GM12878 (cell line): ENCODE data around the gene ANKS1A. TPM values are rescaled to one million over a fixed set of nuclear protein-coding genes. Genes with fewer than 3 reads are reported as not detected.
A peak's percentile ranks its signal among the peaks of the same experiment; 100 is the strongest.

Experiments used
- ATAC-seq: fragments of 200-7000 bp; cut with Tn5 transposase; 3 replicates; pipeline ENCODE4 v1.9.1; 2020; ENCODE audit warnings: mild to moderate bottlenecking, moderate library complexity
- BruUV-seq: library from RNA; stranded (reverse); fragments of 400-500 nt; replicated peaks from 2 replicates; lab custom pipeline; 2021; lab: Mats Ljungman, UMichigan
- CTCF ChIA-PET: fragments of 300-600 bp; sonication (Branson Sonifier 250); formaldehyde crosslinking; extraction: SDS; loops from one replicate; lab custom pipeline; 2021; ENCODE audit warnings: inconsistent platforms; lab: Yijun Ruan, JAX
- POLR2A ChIA-PET: fragments of 350-600 bp; formaldehyde crosslinking; extraction: SDS; loops from one replicate; lab custom pipeline; 2021; ENCODE audit warnings: inconsistent platforms; lab: Charles Lee
- RAD21 ChIA-PET: fragments of 300-600 bp; sonication (Branson Sonifier 250); formaldehyde crosslinking; loops from one replicate; lab custom pipeline; 2023; ENCODE audit warnings: antibody characterized with exemption; ENCODE audit not compliant: unreplicated experiment; lab: Charles Lee
- SMC1A ChIA-PET: fragments of 300-600 bp; sonication (Branson Sonifier 250); formaldehyde crosslinking; loops from one replicate; lab custom pipeline; 2023; ENCODE audit not compliant: unreplicated experiment, uncharacterized antibody; lab: Charles Lee
- DNase-seq: peaks from one replicate; pipeline ENCODE4 v3.0.0-alpha.2; 2011; ENCODE audit warnings: low read depth, low spot score
- FAIRE-seq: peaks from 3 replicates; lab custom pipeline; 2011; peaks lifted over from hg19 to GRCh38; lab: Jason Lieb, UNC
- H2AFZ ChIP-seq: 2 replicates; pipeline ENCODE4 v1.6.0; 2011; ENCODE audit warnings: low read depth, low read length, control low read depth; ENCODE audit not compliant: control insufficient read depth
- H3K27ac ChIP-seq: 2 replicates; pipeline ENCODE4 v1.5.1; 2011; ENCODE audit warnings: control low read depth; ENCODE audit not compliant: control insufficient read depth, insufficient read depth
- H3K27me3 ChIP-seq, 2 experiments: replicated peaks in 1 of 2; 2 replicates each; pipeline versions ENCODE4 v1.6.0 to v1.6.1; 2011; ENCODE audit warnings: low read length in 1 of 2; ENCODE audit not compliant: control insufficient read depth in 2 of 2, insufficient read depth in 2 of 2
- H3K36me3 ChIP-seq, 2 experiments: 2 replicates each; pipeline ENCODE4 v1.5.1; 2011; ENCODE audit warnings: low read length in 1 of 2; ENCODE audit not compliant: control insufficient read depth in 2 of 2, insufficient read depth in 2 of 2
- H3K4me1 ChIP-seq: 2 replicates; pipeline ENCODE4 v1.6.1; 2011; ENCODE audit warnings: mild to moderate bottlenecking, low read length, moderate library complexity, mixed read lengths; ENCODE audit not compliant: control insufficient read depth, insufficient read depth
- H3K4me2 ChIP-seq: 2 replicates; pipeline ENCODE4 v1.6.0; 2011; ENCODE audit warnings: control low read depth; ENCODE audit not compliant: control insufficient read depth, insufficient read depth
- H3K4me3 ChIP-seq: fragments of 200-600 bp; sonication (generic); 2 replicates; pipeline ENCODE4 v1.5.1; 2016
- H3K79me2 ChIP-seq: 2 replicates; pipeline ENCODE4 v1.6.0; 2011; ENCODE audit warnings: low read length; ENCODE audit not compliant: control insufficient read depth, insufficient read depth
- H3K9ac ChIP-seq: 2 replicates; pipeline ENCODE4 v1.8.0; 2011; ENCODE audit warnings: low read length, control low read depth, mixed read lengths; ENCODE audit not compliant: control insufficient read depth, insufficient read depth
- H3K9me3 ChIP-seq: replicated peaks from 3 replicates; pipeline ENCODE4 v1.5.1; 2011; ENCODE audit warnings: mild to moderate bottlenecking, low read length; ENCODE audit not compliant: control insufficient read depth, insufficient read depth
- H4K20me1 ChIP-seq: 2 replicates; pipeline ENCODE4 v1.6.0; 2011; ENCODE audit not compliant: control insufficient read depth, insufficient read depth
- CEBPB ChIP-seq, 2 experiments: fragments of 150-350 bp in 1 of 2; IDR thresholded peaks; 2 replicates each; pipeline ENCODE4 v1.6.1; 2012 to 2014; ENCODE audit warnings: low read depth in 2 of 2, low read length in 2 of 2, borderline replicate concordance in 1 of 2, inconsistent platforms in 1 of 2
- CHD4 ChIP-seq: fragments of 200-600 bp; sonication (generic); IDR thresholded peaks from 2 replicates; pipeline ENCODE4 v1.6.1; 2016; ENCODE audit warnings: mild to moderate bottlenecking
- CREB1 ChIP-seq: IDR thresholded peaks from 2 replicates; pipeline ENCODE4 v1.6.1; 2012; ENCODE audit warnings: low read depth, mild to moderate bottlenecking, inconsistent platforms
- CREM ChIP-seq: IDR thresholded peaks from 2 replicates; pipeline ENCODE4 v1.6.1; 2014; ENCODE audit warnings: antibody characterized with exemption, low read depth
- JUNB ChIP-seq: IDR thresholded peaks from 2 replicates; pipeline ENCODE4 v1.6.1; 2016; ENCODE audit warnings: antibody characterized with exemption, mild to moderate bottlenecking
- MEF2A ChIP-seq: IDR thresholded peaks from 2 replicates; pipeline ENCODE4 v1.6.1; 2011; ENCODE audit warnings: low read depth, mild to moderate bottlenecking, low read length, moderate library complexity; ENCODE audit not compliant: insufficient read depth
- MEF2B ChIP-seq: fragments of 450-650 bp; IDR thresholded peaks from 2 replicates; pipeline ENCODE4 v1.6.1; 2018; ENCODE audit warnings: mild to moderate bottlenecking, moderate library complexity; ENCODE audit not compliant: partially characterized antibody, poor library complexity, severe bottlenecking
- MTA2 ChIP-seq: fragments of 450-650 bp; IDR thresholded peaks from 2 replicates; pipeline ENCODE4 v1.6.1; 2016; ENCODE audit warnings: low read depth, mild to moderate bottlenecking, moderate library complexity
- NFIC ChIP-seq: IDR thresholded peaks from 2 replicates; pipeline ENCODE4 v1.6.1; 2012; ENCODE audit warnings: low read depth, mild to moderate bottlenecking, inconsistent platforms, low read length, moderate library complexity
- NR2C1 ChIP-seq: fragments of 450-650 bp; IDR thresholded peaks from 2 replicates; pipeline ENCODE4 v1.6.1; 2017; ENCODE audit warnings: antibody characterized with exemption, mild to moderate bottlenecking, moderate library complexity
- WRNIP1 ChIP-seq: IDR thresholded peaks from 2 replicates; pipeline ENCODE4 v1.6.1; 2011; ENCODE audit warnings: low read depth, low read length, improper control_type of control experiment, borderline replicate concordance
- ZNF217 ChIP-seq: fragments of 450-650 bp; IDR thresholded peaks from 2 replicates; pipeline ENCODE4 v1.6.1; 2017; ENCODE audit warnings: antibody characterized with exemption, mild to moderate bottlenecking
- ZNF24 ChIP-seq: fragments of 450-650 bp; IDR thresholded peaks from 2 replicates; pipeline ENCODE4 v1.6.1; 2017; ENCODE audit warnings: antibody characterized with exemption, mild to moderate bottlenecking
- ZNF274 ChIP-seq: IDR thresholded peaks from one replicate; pipeline ENCODE4 v1.8.0; 2011; ENCODE audit not compliant: insufficient read length, insufficient read depth
- WGBS: methylation state at CpG from one replicate; pipeline ENCODE4 v1.1.6; 2016; ENCODE audit warnings: low lambda C conversion rate; ENCODE audit not compliant: insufficient replicate concordance, insufficient coverage; ENCODE audit errors: missing lambda C conversion rate; 5-methylcytosine and 5-hydroxymethylcytosine counted together
- in situ Hi-C: fragments of 300-500 bp; cut with MboI; formaldehyde crosslinking; loops from 9 replicates; pipeline ENCODE4 v1.14.3; 2018; ENCODE audit warnings: mixed read lengths
- intact Hi-C: fragments of 100-400 bp; cut with micrococcal nuclease; formaldehyde crosslinking; loops from one replicate; pipeline ENCODE4 v1.14.2; 2022; ENCODE audit not compliant: unreplicated experiment
- polyA plus RNA-seq, 11 experiments: library from polyadenylated mRNA; depleted of rRNA in 4 of 11; unstranded in 6 of 11; stranded (reverse) in 5 of 11; fragments of >200 nt; fragmentation: Nextera tagmentation in 4 of 11; fragmentation: Illumina TruSeq in 1 of 11; extraction: Ambion mirVana in 4 of 11; extraction: Trizol in 1 of 11; gene quantifications; 1 replicate in 1 of 11; 2 replicates in 10 of 11; pipeline versions ENCODE4 v1.2.1 to v1.2.3, GENCODE V29; 2011 to 2016; ENCODE audit warnings: inconsistent platforms in 2 of 11, missing spikeins in 2 of 11, low read depth in 1 of 11
- total RNA-seq, 4 experiments: library from RNA; depleted of rRNA in 3 of 4; stranded (reverse); fragments of >200 nt in 3 of 4; fragmentation: Illumina TruSeq in 1 of 4; extraction: Trizol in 1 of 4; gene quantifications; 2 replicates each; pipeline versions ENCODE4 v1.2.1 to v1.2.3, GENCODE V29; 2013 to 2021
- TF ChIP-seq, protein P1 (sequence below): IDR thresholded peaks from 2 replicates; pipeline ENCODE4 v1.6.1; 2012; ENCODE audit warnings: improper control_type of control experiment, low read depth, low read length; ENCODE audit not compliant: insufficient replicate concordance
- TF ChIP-seq, protein P2 (sequence below): fragments of 450-650 bp; formaldehyde crosslinking; IDR thresholded peaks from 2 replicates; pipeline ENCODE4 v1.5.0; 2022; ENCODE audit warnings: mild to moderate bottlenecking, missing genetic modification characterization

The ANKS1A gene
- total and polyA plus RNA-seq, 10 of the 15 experiments (the other 5 are each of a cell fraction or from before 2014, with no cell fraction given) = 0.60 to 7.0 (median 3.0) TPM

DNA sequence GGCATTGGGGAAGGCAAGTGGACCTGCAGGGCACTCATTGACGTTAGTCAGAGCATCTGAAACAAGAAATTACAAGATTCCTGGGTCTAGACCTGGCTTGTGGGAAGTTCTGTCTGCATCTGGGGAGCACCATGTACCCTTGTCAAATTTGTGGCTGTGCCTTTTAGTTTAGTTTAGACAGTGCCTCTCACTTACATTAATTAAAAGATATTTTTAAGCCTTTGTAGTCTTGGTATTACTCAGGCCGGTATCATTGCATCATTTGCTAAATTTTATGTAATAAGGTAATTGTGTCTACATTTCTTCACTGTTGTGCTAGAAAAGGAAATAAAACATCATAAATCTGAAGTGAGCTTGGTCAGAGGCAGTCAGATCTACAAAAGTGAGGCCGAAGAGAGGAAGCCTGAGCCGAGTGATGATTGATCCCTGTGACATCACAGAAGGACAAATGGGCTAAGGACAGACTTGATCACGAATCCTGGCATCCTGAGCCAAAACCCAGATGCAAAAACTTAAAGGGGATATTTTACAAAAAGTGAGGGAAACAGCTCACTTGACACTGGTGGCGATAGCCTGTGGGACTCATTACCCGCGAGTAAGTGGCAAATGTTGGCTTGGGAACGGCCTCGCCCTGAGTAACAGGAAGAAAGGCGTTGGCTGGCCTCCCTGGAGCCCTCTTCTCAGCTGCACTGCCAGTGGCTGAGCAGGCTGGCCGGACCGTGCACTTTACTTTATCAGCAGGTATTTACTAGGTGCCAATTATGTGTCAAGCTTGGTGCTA lies 145.5 kb downstream of the ANKS1A start:
- H4K20me1 ChIP-seq = no peaks in the 10 kb centered on the region
- no peaks in the 10 kb centered on the region for H3K36me3 ChIP-seq
- no peak overlapping the region for H3K4me3 ChIP-seq
- 91% methylated on average over 13 of the region's 13 CpGs for WGBS
- no peaks in the 10 kb centered on the region for H3K27me3 ChIP-seq
- no peak overlapping the region for H3K4me2 ChIP-seq
- no TSS peak for BruUV-seq
- in situ Hi-C loops = no loop called here
- intact Hi-C loops = no loop called here
- ChIA-PET SMC1A (interaction anchor here (3.3 kb wide), 1 partner anchor 22 kb away, joined by 12 read pairs; no protein-coding TSS in a partner anchor), RAD21 (interaction anchor here (1.0 kb wide), 1 partner anchor 23 kb away, joined by 4 read pairs; no protein-coding TSS in a partner anchor), POLR2A (no interaction called here), CTCF (interaction anchor here (1.4 to 1.5 kb wide), 3 partner anchors 15 to 105 kb away, joined by 3 to 4 read pairs (median 3); no protein-coding TSS in a partner anchor)
- H3K9me3 ChIP-seq = no peaks in the 10 kb centered on the region
- H3K79me2 ChIP-seq = no peaks in the 10 kb centered on the region
- H3K4me1 ChIP-seq = peaks cover 16% of the 10 kb centered on the region
- no peak overlapping the region for H2AFZ ChIP-seq
- H3K9ac ChIP-seq = no peak overlapping the region
- no peak for DNase-seq
- ATAC-seq = peak; percentile 85
- peak; percentile 64 for FAIRE-seq
- no peak overlapping the region for H3K27ac ChIP-seq
- TF ChIP-seq JUNB = peak; percentile 82
- TF ChIP-seq CREM = peak; percentile 79; the same call in 1 of the 2 replicates
- no peak for TF ChIP-seq ZNF217
- TF ChIP-seq CEBPB (IDR thresholded peaks at IDR 0.05; ENCODE audit: borderline replicate concordance in 1 of 2, low read depth in 2 of 2, low read length in 2 of 2) = no peak
- TF ChIP-seq ZNF24 = peak; percentile 68
- TF ChIP-seq, protein P1, sequence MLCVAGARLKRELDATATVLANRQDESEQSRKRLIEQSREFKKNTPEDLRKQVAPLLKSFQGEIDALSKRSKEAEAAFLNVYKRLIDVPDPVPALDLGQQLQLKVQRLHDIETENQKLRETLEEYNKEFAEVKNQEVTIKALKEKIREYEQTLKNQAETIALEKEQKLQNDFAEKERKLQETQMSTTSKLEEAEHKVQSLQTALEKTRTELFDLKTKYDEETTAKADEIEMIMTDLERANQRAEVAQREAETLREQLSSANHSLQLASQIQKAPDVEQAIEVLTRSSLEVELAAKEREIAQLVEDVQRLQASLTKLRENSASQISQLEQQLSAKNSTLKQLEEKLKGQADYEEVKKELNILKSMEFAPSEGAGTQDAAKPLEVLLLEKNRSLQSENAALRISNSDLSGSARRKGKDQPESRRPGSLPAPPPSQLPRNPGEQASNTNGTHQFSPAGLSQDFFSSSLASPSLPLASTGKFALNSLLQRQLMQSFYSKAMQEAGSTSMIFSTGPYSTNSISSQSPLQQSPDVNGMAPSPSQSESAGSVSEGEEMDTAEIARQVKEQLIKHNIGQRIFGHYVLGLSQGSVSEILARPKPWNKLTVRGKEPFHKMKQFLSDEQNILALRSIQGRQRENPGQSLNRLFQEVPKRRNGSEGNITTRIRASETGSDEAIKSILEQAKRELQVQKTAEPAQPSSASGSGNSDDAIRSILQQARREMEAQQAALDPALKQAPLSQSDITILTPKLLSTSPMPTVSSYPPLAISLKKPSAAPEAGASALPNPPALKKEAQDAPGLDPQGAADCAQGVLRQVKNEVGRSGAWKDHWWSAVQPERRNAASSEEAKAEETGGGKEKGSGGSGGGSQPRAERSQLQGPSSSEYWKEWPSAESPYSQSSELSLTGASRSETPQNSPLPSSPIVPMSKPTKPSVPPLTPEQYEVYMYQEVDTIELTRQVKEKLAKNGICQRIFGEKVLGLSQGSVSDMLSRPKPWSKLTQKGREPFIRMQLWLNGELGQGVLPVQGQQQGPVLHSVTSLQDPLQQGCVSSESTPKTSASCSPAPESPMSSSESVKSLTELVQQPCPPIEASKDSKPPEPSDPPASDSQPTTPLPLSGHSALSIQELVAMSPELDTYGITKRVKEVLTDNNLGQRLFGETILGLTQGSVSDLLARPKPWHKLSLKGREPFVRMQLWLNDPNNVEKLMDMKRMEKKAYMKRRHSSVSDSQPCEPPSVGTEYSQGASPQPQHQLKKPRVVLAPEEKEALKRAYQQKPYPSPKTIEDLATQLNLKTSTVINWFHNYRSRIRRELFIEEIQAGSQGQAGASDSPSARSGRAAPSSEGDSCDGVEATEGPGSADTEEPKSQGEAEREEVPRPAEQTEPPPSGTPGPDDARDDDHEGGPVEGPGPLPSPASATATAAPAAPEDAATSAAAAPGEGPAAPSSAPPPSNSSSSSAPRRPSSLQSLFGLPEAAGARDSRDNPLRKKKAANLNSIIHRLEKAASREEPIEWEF = no peak
- peak; percentile 53; the same call in 1 of the 2 replicates for TF ChIP-seq NFIC
- peak; percentile 64 for TF ChIP-seq MEF2A
- TF ChIP-seq ZNF274 = no peak
- TF ChIP-seq CHD4 = no peak
- TF ChIP-seq MTA2 = peak; percentile 79
- TF ChIP-seq MEF2B = peak; percentile 33
- no peak for TF ChIP-seq NR2C1
- peak; percentile 93 for TF ChIP-seq CREB1
- TF ChIP-seq, protein P2, sequence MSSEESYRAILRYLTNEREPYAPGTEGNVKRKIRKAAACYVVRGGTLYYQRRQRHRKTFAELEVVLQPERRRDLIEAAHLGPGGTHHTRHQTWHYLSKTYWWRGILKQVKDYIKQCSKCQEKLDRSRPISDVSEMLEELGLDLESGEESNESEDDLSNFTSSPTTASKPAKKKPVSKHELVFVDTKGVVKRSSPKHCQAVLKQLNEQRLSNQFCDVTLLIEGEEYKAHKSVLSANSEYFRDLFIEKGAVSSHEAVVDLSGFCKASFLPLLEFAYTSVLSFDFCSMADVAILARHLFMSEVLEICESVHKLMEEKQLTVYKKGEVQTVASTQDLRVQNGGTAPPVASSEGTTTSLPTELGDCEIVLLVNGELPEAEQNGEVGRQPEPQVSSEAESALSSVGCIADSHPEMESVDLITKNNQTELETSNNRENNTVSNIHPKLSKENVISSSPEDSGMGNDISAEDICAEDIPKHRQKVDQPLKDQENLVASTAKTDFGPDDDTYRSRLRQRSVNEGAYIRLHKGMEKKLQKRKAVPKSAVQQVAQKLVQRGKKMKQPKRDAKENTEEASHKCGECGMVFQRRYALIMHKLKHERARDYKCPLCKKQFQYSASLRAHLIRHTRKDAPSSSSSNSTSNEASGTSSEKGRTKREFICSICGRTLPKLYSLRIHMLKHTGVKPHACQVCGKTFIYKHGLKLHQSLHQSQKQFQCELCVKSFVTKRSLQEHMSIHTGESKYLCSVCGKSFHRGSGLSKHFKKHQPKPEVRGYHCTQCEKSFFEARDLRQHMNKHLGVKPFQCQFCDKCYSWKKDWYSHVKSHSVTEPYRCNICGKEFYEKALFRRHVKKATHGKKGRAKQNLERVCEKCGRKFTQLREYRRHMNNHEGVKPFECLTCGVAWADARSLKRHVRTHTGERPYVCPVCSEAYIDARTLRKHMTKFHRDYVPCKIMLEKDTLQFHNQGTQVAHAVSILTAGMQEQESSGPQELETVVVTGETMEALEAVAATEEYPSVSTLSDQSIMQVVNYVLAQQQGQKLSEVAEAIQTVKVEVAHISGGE = no peak
- no peak for TF ChIP-seq WRNIP1
